ENCODE measurements around the gene C6orf132. TPM values are rescaled to one million over a fixed set of nuclear protein-coding genes. Genes with fewer than 3 reads are reported as not detected.

The C6orf132 gene
- total and polyA plus RNA-seq, 10 of the 15 experiments (the other 5 are each of a cell fraction or from before 2014, with no cell fraction given): 0.04 to 0.05 TPM; not detected in 8

- in situ Hi-C loops (cut with MboI): no loop called here
- intact Hi-C loops (cut with micrococcal nuclease; ENCODE audit: unreplicated experiment): no loop called here
- ChIA-PET RAD21 (ENCODE audit: unreplicated experiment) (interaction anchor here (1.2 kb wide), 1 partner anchor 13 kb away, joined by 6 read pairs; no protein-coding TSS in a partner anchor), SMC1A (ENCODE audit: uncharacterized antibody, unreplicated experiment) (no interaction called here), CTCF (interaction anchor here (0.6 kb wide), 1 partner anchor 113 kb away, joined by 3 read pairs; no protein-coding TSS in a partner anchor), POLR2A (no interaction called here)
- no peak overlapping the region for H2AFZ ChIP-seq (ENCODE audit: control insufficient read depth, low read depth, low read length)
- peaks cover 0 to 4% of the 10 kb centered on the region in 2 experiments; a peak in 2 of 4 replicates for H3K27me3 ChIP-seq (replicated peaks in 1 of 2; ENCODE audit: control insufficient read depth in 2 of 2, insufficient read depth in 2 of 2, low read length in 1 of 2)
- no peaks in the 10 kb centered on the region for H4K20me1 ChIP-seq (ENCODE audit: control insufficient read depth, insufficient read depth)
- DNase-seq (ENCODE audit: low read depth, low spot score) (no peak), FAIRE-seq (no peak), ATAC-seq (no peak)
- no TSS peak for BruUV-seq (replicated peaks)
- no peaks in the 10 kb centered on the region for H3K79me2 ChIP-seq (ENCODE audit: control insufficient read depth, insufficient read depth, low read length)
- H3K9me3 ChIP-seq (replicated peaks; ENCODE audit: control insufficient read depth, insufficient read depth, low read length): no peaks in the 10 kb centered on the region
- H3K9ac ChIP-seq (ENCODE audit: control insufficient read depth, insufficient read depth, low read length): no peak overlapping the region
- no peak overlapping the region for H3K27ac ChIP-seq (ENCODE audit: control insufficient read depth, insufficient read depth)
- H3K4me3 ChIP-seq: no peak overlapping the region
- no peaks in the 10 kb centered on the region for H3K36me3 ChIP-seq (ENCODE audit: control insufficient read depth in 2 of 2, insufficient read depth in 2 of 2, low read length in 1 of 2)
- WGBS (ENCODE audit: insufficient coverage, insufficient replicate concordance, low lambda C conversion rate, missing lambda C conversion rate): 21% methylated on average over 3 of the region's 3 CpGs
- no peak for TF ChIP-seq YBX1 (IDR thresholded peaks at IDR 0.05)
- TF ChIP-seq PML (IDR thresholded peaks at IDR 0.05; ENCODE audit: low read length): no peak
- TF ChIP-seq IKZF1 (conservative IDR thresholded peaks at IDR 0.05): no peak
- TF ChIP-seq ZNF217 (IDR thresholded peaks at IDR 0.05): no peak
- no peak for TF ChIP-seq HCFC1 (IDR thresholded peaks at IDR 0.05; ENCODE audit: low read length)
- no peak for TF ChIP-seq POLR2AphosphoS5 (IDR thresholded peaks at IDR 0.05; ENCODE audit: low read length)
- TF ChIP-seq CEBPZ (IDR thresholded peaks at IDR 0.05; ENCODE audit: low read depth, low read length): no peak
- no peak for TF ChIP-seq SMARCA5 (IDR thresholded peaks at IDR 0.05)
- TF ChIP-seq MTA2 (IDR thresholded peaks at IDR 0.05; ENCODE audit: low read depth): no peak
- no peak for TF ChIP-seq ZNF622 (IDR thresholded peaks at IDR 0.05)
- TF ChIP-seq ZBTB33 (IDR thresholded peaks at IDR 0.05): no peak
- no peak for TF ChIP-seq SREBF2 (IDR thresholded peaks at IDR 0.05; ENCODE audit: low read length)
- no peak for TF ChIP-seq GATAD2B (conservative IDR thresholded peaks at IDR 0.05; ENCODE audit: low read depth)
- no peak for TF ChIP-seq CHD4 (IDR thresholded peaks at IDR 0.05)
- no peak for TF ChIP-seq ATF2 (IDR thresholded peaks at IDR 0.05; ENCODE audit: low read length)
- no peak for TF ChIP-seq CBX5 (IDR thresholded peaks at IDR 0.05; ENCODE audit: low read depth)
- no peaks in the 10 kb centered on the region for H3K4me1 ChIP-seq (ENCODE audit: control insufficient read depth, insufficient read depth, low read length)
- H3K4me2 ChIP-seq (ENCODE audit: control insufficient read depth, insufficient read depth): no peak overlapping the region
Observed at GRCh38 chr6:42117843-42118161, 24.6 kb downstream of the C6orf132 start.

Measured in GM12878 (cell line).